Globus pallidus (tissue), 1 donor: ENCODE data around the gene STX17.
A peak's percentile ranks its signal among the peaks of the same experiment; 100 is the strongest.

Experiments
- DNase-seq: peaks from one replicate; pipeline ENCODE4 v3.0.0-alpha.2; 2015; ENCODE audit warnings: low spot score

The STX17 gene

GRCh38 chr9:99907208-99907532, 716 bp downstream of the STX17 start:
- no peak for DNase-seq

GRCh38 chr9:99911600-99911999, 5.1 kb downstream of the STX17 start:
- DNase-seq = no peak

GRCh38 chr9:99916650-99917049, 10.2 kb downstream of the STX17 start:
- DNase-seq = no peak

DNA sequence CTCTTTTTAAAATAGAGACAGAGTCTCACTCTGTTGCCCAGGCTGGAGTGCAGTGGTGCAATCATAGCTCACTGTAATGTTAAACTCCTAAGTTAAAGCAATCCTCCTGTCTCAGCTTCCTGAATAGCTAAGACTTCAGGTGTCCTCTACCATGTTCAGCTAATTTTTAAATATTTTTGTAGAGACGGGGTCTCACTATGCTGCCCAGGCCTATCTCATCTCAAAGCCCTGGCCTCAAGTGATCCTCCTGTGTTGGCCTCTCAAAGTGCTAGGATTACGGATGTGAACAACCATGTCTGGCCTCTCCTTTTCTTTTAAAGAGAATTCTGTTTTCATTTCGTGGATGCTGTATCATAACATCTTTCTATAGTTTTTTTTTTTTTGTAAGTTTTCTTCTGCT, 11.7 kb downstream of the STX17 start:
- DNase-seq = no peak

DNA sequence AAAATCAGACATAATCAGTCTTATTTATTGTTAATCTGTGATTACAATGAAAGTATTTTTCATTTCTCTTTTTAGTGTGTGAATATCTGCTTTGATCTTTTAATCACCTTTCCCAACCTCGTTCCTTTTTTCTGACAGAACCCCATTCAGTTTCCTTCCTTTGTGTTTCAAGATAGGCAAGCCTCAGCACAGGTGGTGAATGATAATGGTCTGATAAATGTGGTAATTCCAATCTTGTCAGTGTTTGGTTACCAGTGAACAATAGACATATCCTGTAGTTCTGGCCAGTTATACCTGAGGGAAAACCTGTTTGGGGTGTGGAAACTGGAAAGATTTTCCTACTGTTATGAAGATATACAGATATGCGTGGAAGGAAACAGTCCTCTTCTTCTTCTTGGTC, 13.5 kb downstream of the STX17 start:
- DNase-seq = no peak

DNA sequence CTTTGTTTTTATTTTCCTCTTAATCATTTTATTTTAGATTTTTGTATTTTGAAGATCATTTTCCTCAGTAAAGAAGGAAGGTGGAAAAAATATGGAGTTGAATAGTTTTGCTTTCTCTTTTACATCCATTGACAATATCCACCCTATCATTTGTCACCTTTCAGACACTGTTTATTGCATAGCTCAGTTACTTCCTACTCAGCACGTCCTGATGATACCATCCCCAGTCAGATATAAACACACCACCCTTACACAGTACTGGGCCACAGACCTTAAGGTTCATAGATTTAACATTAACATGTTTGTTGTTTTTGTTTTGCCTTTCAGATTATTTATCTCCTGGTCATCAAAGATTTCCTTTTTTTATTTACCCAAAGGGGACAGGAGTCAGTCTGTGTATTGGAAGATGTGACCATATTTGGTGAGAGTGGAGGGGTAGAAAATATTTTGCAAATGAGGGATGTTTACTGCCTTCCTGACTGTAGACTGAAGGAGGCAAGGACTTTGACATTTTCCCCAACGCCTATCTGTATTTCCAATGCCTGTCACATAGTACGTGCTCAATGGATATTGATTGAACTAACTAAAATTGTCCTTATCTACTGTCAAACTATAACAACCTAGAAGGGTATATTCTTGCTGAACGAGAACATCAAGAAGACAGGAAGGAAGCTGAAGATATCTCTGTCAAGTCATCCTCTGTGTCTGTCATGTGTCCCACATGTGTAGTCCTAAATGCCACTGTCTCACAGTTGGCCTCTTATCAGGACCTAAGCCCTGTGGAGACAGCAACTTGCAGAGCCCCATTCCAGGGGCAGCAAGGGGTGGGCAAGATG, 15.6 kb downstream of the STX17 start:
- DNase-seq = no peak

- no peak for DNase-seq
These were observed 16.2 kb downstream of the STX17 start for GRCh38 chr9:99922711-99923030.

DNA sequence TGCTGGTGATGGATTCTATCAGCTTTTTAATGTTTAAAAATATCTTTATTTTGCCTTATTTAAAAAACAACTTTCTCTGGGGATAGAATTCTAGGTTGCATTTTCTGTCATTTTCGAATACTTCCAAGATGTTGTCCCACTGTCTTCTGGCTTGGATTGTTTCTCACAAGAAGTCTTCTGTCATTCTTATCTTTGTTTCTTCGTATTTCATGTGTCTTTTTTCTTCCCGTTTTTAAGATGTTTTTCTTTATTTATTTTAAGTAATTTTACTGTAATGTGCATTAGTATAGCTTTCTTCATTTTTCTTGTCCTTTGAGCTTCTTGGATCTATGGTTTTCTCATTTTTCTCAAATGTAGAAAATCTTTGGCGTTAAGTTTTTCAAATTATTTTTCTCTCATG, 19.1 kb downstream of the STX17 start:
- no peak for DNase-seq

DNA sequence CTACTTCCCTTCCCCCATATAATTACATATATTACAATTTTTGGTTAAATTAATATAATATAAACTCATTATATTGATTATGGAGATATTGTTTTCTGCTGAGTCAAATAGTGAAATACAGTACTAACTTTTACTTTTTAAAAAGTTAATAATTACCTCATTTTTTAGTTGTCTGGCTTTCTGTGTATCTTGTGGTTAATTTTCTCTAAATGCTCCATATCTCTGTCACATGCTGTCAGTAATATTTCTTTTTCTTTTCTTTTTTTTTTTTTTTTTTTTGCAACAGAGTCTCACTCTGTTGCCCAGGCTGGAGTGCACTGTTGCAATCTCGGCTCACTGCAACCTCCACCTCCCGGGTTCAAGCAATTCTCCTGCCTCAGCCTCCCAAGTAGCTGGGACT, 23.2 kb downstream of the STX17 start:
- DNase-seq = no peak

DNA sequence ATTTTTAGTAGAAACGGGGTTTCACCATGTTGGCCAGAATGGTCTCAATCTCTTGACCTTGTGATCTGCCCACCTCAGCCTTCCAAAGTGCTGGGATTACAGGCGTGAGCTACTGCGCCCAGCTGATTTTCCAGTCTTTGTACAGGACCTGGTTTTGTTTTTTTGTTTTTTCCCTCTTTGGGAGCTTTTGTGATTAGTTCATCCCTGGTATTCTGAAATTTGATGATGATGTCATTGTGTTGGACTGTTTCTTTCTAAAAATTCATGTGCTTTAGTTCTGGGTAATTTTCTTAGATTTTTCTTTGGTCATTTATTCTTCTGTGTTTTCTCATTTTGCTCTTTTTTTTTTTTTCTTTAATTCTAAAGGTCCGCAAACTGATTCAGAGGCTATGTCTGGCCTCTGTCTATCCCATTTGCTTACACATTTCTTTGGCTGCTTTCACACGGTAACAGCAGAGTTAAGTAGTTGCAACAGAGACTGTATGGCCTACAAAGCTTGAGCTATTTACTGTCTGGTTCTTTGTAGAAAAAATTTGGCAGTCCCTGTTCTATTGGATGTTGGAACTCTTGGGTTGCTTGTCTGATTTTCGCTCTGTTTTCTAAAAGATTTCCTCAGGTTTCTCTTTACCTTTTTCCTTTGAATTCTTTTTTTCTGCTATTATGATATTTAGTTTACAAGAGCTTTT, 24.8 kb downstream of the STX17 start:
- DNase-seq = no peak

DNA sequence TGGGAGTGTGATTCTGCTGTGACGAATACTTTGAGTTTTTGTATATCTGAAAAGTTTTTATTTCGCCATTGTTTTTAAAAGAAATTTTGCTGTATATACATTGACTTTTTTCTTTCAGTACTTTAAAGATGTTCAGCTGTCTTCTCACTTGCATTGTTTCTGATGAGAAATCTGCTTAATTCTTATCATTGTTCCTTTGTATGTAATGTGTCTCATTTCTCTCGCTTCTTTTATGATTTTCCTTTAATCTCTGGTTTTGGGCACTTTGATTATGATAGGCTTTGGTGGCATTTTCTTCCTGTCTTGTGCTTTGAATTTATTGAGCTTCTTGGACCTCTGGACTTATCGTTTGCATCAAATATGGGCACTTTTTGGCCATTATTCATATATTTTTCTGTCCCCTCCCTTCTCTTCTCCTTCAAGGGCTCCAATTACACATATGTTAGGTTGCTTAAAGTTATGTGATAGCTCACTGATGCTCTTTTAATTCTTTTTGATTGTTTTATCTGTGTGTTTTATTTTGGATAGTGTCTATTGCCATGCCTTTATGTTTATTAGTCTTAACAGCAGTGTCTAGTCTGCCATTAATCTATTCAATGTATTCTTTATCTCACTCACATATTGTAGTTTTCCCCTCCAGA, 30.6 kb downstream of the STX17 start:
- DNase-seq = no peak

DNA sequence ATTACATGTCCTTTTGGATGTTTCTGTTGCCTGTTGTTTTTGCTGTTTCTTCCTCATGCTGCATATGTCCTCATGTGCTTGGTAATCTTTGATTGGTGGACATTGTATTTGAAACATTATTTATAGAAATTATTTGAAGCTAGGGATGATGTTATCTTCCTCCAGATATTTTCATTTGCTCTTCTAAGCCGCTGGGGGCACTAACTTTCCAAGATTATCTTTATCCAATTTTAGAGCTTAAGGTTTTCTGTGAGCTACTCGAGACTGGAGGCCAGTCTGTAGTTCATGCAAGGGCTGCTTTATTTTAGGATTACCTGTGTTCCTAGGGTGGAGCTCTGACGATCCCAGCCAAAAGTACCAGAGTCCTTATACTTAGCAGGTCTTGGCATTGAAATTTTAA, 40.9 kb downstream of the STX17 start:
- no peak for DNase-seq

GRCh38 chr9:99948482-99948881, 42.0 kb downstream of the STX17 start:
- no peak for DNase-seq

- DNase-seq = no peak
These were observed 42.4 kb downstream of the STX17 start for GRCh38 chr9:99948896-99949295.

GRCh38 chr9:99953861-99954507, 47.5 kb downstream of the STX17 start:
- no peak for DNase-seq

GRCh38 chr9:99954819-99955218, 48.4 kb downstream of the STX17 start:
- no peak for DNase-seq

GRCh38 chr9:99955606-99956005, 49.2 kb downstream of the STX17 start:
- no peak for DNase-seq

GRCh38 chr9:99962680-99963261, 56.3 kb downstream of the STX17 start:
- peak; percentile 39 for DNase-seq

GRCh38 chr9:99964336-99964735, 57.9 kb downstream of the STX17 start:
- DNase-seq = no peak

DNA sequence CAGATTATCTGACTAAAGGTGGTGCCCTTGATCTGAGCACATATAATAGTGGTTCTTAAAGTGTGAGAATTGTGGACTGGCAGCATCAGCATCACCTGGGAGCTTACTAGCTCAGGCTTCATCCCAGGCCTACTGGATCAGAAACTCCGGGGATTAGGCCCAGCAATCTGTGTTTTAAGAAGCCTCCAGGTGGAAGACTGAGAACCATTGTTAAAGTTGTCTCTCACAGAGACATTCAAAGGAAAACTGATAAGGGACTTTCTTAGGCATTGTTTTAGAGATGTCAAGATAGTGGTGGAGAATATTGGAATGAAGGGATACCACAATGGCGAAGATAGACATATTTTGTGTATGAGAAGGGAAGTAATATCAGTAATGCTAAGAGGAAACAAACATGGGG, 59.5 kb downstream of the STX17 start:
- no peak for DNase-seq

- no peak for DNase-seq
These were observed 60.3 kb downstream of the STX17 start for GRCh38 chr9:99966716-99967115.

GRCh38 chr9:99967457-99967856, 61.0 kb downstream of the STX17 start:
- DNase-seq = no peak

DNA sequence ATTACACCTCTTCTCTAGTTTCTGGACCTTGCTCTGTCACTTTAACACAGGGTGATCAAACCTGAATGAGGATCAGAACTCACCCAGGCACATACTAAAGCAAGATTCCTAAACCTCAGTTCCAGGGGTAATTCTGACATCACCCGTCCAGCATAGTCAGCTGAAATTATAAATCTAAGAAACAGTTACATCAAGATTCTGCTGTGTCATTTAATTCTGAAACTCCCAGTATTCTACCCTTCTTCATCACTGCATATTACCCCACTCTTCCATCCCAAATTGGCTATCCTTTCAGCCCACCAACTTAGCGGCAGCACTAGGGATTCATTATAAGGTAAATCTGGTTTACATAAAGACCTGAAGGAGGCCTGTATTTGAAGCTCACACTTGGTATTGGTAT, 64.0 kb downstream of the STX17 start:
- no peak for DNase-seq
